SKM-1 treated with dmso at 0.1 percent for 144 hours (cell line): ENCODE measurements around the gene HOXA10.

Experiments used
- DNase-seq: peaks from one replicate; lab custom pipeline; 2025; ENCODE audit not compliant: unreplicated experiment; lab: John Stamatoyannopoulos, UW

Gene HOXA10

DNA sequence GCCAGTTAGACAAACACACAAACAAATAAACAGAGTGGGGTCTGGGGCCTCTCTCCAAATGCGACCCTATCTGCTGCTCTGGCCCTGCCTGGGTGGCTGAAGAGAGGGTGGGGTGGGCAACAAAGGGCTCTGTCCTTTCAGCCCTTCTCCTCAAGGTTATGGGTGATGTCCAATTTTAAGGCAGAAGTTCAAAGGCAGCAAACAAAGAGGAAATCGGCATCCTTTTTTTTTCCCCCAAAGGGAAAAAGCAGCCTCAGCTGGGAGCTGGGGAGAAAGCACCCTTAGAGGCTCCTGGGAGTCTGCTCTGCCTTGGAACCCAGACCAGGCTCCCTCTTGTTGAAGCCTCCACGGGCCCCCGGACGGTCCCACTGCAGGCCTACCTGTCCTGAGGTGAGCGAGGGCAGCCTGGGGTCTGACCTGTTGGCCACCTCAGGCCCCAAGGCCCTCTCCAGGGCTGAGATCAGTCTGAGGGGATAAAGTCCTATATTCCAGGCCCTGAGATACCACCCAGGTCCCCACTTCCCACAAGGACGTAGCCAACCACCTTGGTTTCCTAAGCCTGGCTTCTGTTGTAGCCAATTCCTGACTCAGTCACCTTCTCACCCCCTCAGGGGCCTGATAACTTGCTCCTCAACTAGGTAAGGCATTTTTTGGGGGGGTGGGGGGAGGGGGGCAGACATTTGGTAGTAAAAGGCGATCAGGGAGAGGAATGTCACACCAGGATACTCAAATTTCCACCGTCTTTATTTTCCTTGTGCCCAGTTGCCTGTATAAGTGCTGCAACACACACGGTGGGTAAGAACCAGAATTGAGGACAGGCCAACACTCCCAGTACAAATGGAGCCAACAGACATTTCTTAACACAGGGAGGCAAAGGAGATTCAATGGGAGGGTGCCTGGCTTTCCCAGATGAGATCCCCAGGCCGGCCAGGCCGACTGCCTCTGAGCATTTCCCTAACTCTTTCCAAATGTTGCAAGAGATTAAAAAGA, 6.6 kb upstream of the HOXA10 start:
- no peak for DNase-seq

DNA sequence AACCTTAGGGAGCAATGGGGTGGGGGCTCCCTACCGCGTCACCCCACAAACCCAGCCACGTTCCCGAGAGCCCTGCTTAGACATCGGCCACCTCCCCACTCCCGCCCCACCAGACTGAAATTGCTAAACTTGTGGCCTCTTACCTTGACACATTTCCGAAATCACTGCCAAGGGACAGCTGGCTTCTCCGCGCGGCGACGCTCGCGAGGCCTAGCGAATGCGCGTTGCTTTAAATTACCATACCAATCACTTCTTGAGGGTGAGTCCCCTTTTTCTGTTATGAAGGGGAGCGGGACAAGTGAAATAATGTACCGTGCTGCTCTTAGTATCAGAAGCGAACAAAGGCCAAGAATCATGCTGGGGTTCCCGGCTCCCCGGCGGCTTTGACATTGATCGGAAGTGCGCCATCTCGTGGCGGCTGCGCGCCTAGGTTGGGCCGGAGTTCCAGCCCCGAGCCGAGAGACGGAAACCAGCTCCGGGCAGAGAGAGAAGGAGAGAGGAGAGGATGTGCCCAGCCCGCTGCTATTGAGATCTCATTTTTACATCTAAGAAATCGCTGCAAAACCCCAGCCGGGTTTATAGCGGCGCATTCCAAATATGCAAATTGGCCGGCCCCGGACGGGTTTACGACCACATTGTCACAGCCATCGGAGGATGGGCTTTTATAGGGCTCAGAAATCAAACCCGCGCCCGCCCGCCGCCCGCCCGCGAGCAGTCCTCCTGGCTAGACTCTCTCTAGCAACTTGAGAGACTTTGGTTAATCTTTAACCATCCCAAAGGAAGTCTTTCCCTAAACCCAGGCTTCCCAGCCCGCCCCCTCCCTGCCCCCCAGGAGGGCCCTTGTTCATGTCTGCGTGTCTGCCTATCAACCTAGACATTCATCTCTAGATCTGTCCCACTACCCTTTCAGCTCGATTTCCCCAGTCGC, 5.6 kb upstream of the HOXA10 start:
- DNase-seq = peak; percentile 49

DNA sequence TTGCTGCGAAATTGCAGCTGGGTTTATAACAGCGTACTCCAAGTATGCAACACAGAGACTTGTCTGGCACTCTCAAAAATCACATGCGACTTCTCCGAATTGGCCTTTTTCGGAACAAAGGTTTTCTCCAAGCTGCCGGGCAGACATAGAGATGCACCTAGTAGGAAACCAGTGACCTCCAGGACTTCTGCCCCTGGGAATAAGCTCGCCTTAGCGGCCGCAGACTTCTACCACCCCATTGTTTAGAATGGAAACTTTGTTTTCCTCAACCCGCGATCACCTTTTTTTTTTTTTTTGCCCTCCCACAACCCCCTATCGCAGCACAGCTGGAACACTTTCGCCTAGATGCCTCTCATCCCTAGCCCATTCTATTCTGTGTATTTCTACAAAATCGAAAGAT, 4.9 kb upstream of the HOXA10 start:
- DNase-seq = no peak

DNA sequence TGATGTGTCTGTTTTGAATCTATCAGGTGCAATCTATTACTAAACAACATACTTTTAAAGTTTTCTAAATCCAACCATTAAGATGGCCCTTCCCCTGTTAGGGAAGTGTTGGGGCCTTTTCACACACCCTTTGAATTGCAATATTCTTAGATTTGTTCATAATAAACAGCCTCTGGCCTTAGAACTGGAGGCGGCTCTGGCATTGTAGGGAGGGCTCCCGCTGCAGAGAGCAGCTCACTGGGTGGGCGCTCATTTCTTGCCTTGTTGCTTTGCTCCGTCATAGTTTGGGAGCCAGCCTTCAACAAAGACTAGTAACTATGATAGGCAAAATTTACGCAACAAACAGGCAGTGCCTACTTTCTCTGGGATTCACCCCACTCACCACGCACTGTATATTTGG, 4.2 kb upstream of the HOXA10 start:
- DNase-seq = no peak

- no peak for DNase-seq
Measured at GRCh38 chr7:27177795-27178320, 3.7 kb upstream of the HOXA10 start.

- no peak for DNase-seq
Measured at GRCh38 chr7:27176962-27177794, 3.1 kb upstream of the HOXA10 start.

GRCh38 chr7:27176524-27176845, 2.4 kb upstream of the HOXA10 start:
- no peak for DNase-seq

GRCh38 chr7:27175626-27176523, 1.8 kb upstream of the HOXA10 start:
- DNase-seq = no peak

DNA sequence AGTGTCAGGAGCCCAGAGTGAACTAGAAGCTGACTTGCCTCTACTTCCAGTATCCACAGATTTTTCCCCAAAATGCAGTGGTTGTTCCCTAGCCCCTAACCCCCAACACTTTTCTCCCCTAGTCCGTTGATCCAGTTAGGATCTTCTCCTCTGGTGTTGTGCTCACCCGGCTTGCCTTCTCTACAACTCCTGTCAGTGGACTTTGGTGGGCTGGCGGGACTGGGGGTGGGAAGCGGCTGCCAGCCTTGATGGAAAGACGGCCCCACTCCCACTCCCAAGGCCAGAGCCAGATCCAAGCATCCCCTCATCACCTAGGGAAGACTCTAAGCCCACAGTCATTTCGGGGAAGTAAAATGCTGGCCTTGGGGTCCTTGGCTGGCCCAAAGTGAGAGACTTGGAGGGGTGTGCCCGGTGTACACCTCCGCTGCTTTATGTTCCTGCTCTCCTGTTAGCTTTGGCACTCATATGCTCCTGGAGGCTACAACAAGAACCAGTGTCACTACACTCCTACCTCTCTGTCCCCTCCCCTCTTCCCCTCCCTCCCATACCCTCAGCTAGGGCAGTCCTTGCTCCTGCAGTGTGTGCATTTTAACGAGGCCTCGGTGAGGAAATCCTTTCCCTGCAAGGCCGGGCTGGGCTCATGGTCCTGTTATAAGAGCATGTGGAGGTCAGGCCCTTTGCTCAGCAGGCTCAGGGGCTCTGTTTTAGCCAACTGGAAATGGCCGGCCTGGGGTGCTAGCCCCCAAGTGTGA, 930 bp upstream of the HOXA10 start:
- DNase-seq = no peak

- DNase-seq = peak; percentile 38
Measured at GRCh38 chr7:27173511-27173955, 587 bp downstream of the HOXA10 start.

DNA sequence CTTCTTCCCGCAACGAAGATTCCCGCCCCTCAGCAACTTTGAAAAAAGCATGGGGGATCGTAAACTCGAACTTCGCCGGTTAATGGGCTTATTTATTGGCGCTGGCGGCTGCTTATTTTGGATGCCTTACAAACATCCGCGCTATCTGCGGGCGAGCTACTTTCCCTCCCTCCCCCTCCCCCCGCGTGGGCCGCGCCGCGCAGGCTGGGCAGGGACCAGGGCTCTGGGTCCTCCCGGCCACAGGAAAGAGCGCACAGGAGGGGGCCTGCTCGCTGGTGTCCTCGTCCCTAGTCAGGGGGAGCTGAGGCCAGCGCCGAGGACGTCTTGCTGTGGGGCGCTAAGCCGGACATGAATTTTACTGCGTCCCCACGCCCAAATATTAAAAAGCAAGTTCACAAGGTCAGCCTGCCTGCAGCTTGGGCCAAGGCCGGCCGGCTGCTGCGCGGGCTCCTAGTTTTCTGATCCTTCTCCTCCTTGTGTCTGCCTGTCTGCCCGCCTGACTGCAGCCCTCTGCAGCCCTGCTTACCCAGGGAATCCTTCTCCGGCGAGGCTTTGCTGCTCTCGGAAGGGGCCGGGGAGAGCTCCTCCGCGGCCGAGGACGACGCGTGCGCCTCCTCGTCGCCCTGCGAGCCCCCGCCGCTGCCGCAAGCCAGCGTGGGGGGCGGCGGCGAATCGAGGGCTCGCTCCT, 1.2 kb downstream of the HOXA10 start:
- no peak for DNase-seq

DNA sequence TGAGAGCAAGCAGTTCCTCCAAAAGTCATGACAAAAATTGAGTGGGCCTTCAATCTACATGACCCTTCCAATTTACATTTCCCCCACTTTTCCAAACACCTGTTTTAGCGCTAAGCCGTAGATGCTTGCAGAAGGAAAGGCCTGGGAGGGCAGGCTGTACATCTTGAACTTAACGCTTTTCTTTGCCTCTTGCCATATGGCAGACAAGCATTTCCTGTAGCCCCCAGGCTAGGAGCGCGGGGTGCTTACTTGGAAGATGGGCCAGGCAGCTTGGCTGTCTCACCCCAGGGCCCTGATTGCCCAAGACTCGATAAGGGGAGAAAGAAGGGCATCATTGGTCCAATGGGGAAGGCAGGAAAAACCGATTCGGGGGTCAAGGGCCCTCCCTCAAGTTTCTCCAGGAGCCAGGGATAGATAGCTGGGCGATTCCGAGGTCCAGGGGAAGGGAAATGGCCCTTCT, 1.8 kb downstream of the HOXA10 start:
- DNase-seq = no peak

DNA sequence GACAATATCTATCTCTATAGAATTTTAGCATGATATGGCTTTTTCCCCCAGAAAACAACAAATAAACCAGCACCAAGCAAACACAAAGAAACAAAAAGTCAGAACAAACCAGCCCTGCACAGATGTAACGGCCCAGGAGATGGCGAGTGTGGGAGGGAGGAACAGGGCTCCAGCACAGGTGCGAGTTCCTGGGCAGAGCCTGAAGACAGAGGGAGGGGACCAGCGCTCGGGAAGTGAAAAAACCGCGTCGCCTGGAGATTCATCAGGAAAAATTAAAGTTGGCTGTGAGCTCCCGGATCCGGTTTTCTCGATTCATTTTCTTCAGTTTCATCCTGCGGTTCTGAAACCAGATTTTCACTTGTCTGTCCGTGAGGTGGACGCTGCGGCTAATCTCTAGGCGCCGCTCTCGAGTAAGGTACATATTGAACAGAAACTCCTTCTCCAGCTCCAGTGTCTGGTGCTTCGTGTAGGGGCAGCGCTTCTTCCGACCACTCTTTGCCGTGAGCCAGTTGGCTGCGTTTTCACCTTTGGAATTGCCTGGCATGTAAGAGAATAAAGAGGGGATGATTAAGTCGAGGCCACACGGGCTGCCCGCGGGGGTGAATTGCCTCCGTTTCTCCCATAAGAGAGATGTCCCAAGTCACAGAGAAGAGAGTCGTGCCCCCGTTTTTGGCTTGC, 2.3 kb downstream of the HOXA10 start:
- DNase-seq = peak; percentile 30

DNA sequence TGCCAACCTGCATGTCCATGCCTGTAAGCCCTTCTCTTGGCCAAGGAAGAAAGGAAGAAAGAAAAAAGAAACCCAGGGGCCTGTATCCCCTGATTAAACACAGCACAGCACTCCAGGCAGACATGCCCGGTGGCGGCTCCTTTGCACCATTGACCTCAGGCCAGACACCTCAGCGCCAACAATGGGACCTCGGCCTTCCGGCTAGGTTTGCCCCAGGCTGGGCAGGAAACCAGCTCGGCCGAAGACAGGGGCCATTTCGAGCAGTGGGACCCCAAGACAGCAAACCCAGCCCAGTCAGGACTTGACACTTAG, 2.8 kb downstream of the HOXA10 start:
- DNase-seq = no peak

- DNase-seq = no peak
Measured at GRCh38 chr7:27170426-27171324, 3.4 kb downstream of the HOXA10 start.

DNA sequence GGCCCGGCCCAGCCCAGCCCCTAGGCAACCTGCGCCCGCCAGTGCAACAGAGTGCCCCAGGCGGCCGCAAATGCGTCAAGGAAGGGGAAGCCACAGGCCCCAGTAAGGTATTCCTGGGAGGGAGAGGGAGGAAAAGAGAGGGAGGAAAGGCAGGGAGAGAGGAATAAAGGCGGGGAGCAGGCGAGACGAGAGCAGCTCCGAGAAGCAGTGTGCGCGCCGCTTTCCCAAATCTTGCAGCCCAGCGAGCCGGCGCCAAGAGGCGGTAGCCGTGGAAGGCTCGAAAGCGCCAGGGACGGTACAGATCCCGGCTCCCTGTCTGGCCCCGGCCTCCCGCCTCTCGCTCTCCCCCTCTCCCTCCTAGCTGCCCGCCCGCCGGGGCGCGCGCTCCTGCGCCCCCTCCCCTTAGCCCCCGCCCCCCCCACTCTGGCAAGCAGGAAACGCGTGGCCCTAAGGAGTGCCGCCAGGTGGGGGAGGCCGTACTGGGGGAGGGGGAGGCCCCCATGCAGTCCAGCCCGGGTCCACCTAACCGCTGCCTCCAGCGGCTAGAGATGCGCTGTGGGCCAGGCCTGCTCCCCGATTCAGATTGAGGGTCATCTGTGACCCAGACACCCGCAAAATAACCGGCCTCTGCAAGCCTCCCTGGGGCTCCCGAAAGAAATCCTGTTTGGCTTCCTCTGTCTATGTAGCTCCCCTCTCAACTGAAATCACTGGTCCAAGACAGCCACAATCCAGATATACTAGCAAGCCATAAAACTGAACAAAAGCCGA, 4.3 kb downstream of the HOXA10 start:
- DNase-seq = no peak
